AG04450 (cell line): ENCODE measurements around the gene MSI2. TPM values are rescaled to one million over a fixed set of nuclear protein-coding genes. Genes with fewer than 3 reads are reported as not detected.

ENCODE experiments used
- CTCF ChIA-PET: fragments of 300-600, 350-600 bp; formaldehyde crosslinking; extraction: SDS; loops from one replicate; lab custom pipeline; 2022; ENCODE audit warnings: antibody characterized with exemption, inconsistent platforms; lab: Charles Lee
- POLR2A ChIA-PET: fragments of 350-600 bp; formaldehyde crosslinking; extraction: SDS; loops from one replicate; lab custom pipeline; 2021; ENCODE audit warnings: antibody characterized with exemption, inconsistent platforms; lab: Yijun Ruan, JAX
- DNase-seq: peaks from one replicate; pipeline ENCODE4 v3.0.0-alpha.2; 2011; ENCODE audit warnings: low read depth, low spot score
- H3K27ac ChIP-seq: one replicate; pipeline ENCODE4 v1.5.1; 2012; ENCODE audit warnings: low read depth, low read length, control low read depth
- H3K27me3 ChIP-seq: one replicate; pipeline ENCODE4 v1.6.0; 2012; ENCODE audit warnings: low read length; ENCODE audit not compliant: control insufficient read depth, insufficient read depth
- H3K4me3 ChIP-seq: 2 replicates; pipeline ENCODE4 v1.5.1; 2011; ENCODE audit warnings: mild to moderate bottlenecking, low read depth, low read length, control low read depth
- H3K9me3 ChIP-seq: 2 replicates; pipeline ENCODE4 v1.5.1; 2012; ENCODE audit warnings: low read length; ENCODE audit not compliant: control insufficient read depth, insufficient read depth
- CTCF ChIP-seq: IDR thresholded peaks from 2 replicates; pipeline ENCODE4 v1.5.1; 2011; ENCODE audit warnings: low read depth, low read length, control low read depth, inconsistent platforms
- polyA plus RNA-seq: library from polyadenylated mRNA; depleted of rRNA; stranded (reverse); fragments of >200 nt; gene quantifications from 2 replicates; pipeline ENCODE4 v1.2.3, GENCODE V29; 2011

Gene MSI2
- polyA plus RNA-seq, 1 experiment: 26.2 TPM

DNA sequence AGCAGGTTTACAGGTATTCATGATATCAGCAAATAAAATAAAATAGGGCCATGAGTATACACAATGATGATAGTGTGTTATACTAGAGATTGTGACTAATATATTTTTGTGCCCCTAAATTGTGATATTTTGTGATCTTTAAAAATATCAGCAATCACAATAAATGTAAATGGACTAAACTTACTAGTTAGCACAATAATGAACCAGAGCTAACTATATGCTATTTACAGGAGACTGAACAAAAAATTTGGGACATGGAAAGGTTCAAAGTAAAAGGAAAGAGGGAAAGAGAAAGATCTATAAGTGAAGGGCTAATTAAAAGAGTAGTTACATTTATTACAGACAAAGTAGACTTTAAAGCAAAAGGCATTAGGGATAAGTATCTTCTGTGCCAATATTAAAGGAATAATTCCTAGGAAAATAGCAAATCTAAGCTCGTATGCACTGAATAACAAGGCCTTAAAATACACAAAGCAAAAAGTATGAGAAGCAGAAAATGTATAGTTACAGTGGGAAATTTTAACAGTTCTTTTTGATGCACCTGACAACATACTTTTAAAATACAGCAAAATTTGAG is 5.0 kb upstream of the MSI2 start:
- ChIA-PET POLR2A (no interaction called here), CTCF (interaction anchor here (1.0 to 2.1 kb wide), 3 partner anchors 8 to 421 kb away, joined by 4 to 10 read pairs (median 4); no protein-coding TSS in a partner anchor)
- H3K27me3 ChIP-seq: peaks cover 5% of the 10 kb centered on the region
- H3K27ac ChIP-seq: no peak overlapping the region
- H3K4me3 ChIP-seq: no peak overlapping the region
- no peaks in the 10 kb centered on the region; the same call in 1 of the 2 replicates for H3K9me3 ChIP-seq
- TF ChIP-seq CTCF: no peak
- DNase-seq: no peak

DNA sequence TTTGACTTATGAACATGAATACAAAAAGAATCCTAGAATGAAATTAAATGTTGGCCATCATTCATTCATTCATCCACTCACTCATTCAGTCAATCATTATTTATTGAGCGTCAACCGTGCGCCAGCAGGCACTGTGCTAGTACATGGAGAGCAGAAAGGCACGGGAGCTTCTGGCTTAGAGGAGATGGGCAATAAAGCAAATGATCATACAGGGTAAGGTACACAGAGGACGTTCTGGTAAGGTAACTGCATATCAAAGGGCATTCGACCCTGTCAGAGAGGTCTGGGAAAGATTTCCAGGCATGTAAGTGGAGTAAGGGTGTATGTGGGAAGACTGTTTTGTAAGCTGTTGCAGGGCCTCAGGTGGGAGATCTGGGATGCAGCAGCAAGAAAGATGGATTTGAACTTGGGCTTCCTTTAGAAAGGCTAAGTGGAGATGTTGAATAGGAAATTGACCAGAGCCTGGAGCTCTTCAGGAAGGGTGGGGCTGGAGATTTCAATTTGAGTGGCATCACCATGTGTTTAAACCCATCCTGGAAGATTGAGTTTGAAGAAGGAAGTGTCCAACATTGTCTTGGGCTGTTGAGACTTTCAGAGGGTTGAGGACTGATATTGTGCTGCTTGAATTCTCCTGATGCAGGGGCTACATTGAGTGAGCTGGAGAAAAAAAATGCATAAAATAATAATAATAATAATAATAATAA is 2.8 kb upstream of the MSI2 start:
- ChIA-PET CTCF (interaction anchor here (0.6 to 2.2 kb wide), 4 partner anchors 10 to 579 kb away, joined by 3 to 34 read pairs (median 8); no protein-coding TSS in a partner anchor), POLR2A (no interaction called here)
- Histone ChIP-seq H3K9me3 (no peaks in the 10 kb centered on the region; the same call in 1 of the 2 replicates), H3K27me3 (peaks cover 2% of the 10 kb centered on the region), H3K27ac (no peak overlapping the region), H3K4me3 (no peak overlapping the region)
- no peak for DNase-seq
- no peak for TF ChIP-seq CTCF

DNA sequence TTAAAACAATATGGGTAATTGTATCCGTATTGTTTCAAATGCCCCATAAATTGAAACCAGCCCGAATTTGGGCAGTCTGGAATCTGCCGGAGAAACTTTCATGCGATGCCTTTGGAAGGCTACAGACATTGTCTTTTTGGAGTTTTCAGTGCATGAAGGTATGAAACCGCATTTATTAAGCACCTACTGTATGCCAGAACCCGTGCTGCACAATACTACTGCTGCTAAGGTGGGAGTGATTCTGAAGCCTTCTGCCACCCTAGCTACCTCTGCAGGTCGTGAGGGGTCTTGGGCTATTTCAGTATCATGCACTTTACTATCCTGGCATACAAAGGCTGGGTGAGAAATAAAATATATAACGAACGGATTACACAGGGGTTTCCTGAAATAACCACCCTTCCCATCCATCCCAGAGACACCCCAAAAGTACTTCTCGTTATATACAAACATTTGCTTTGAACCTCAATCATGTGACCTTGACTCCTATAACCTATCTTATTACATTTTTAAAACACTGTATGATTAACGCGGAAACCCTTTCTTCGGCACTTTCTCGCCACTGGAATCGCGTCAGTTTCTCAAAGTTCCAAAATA is 1.0 kb upstream of the MSI2 start:
- no peak for TF ChIP-seq CTCF
- Histone ChIP-seq H3K9me3 (no peaks in the 10 kb centered on the region; the same call in 1 of the 2 replicates), H3K4me3 (peak overlapping the region; percentile 71), H3K27me3 (no peaks in the 10 kb centered on the region), H3K27ac (no peak overlapping the region)
- ChIA-PET CTCF (interaction anchor here (1.5 to 2.2 kb wide), 3 partner anchors 12 to 416 kb away, joined by 5 to 34 read pairs (median 11); no protein-coding TSS in a partner anchor), POLR2A (no interaction called here)
- no peak for DNase-seq

DNA sequence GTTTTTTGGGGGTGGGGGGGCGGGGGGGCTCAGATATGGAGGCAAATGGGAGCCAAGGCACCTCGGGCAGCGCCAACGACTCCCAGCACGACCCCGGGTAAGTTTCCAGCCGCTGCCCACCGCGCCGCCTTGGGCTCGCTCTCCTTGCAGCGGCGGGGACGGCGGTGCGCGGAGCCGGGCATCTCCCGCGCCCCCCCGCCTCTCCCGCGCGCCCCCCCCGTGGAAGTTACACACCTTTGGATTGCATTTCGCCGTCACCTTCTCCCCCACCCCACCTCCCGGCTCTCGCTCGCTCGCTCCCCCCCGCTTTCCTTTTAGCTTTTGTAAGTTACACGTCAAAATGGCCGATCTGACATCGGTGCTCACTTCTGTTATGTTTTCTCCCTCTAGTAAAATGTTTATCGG is 387 bp downstream of the MSI2 start:
- ChIA-PET CTCF (interaction anchor here (1.0 to 1.5 kb wide), 3 partner anchors 14 to 114 kb away, joined by 3 to 5 read pairs (median 4); no protein-coding TSS in a partner anchor), POLR2A (no interaction called here)
- Histone ChIP-seq H3K9me3 (no peaks in the 10 kb centered on the region; the same call in 1 of the 2 replicates), H3K27ac (no peak overlapping the region), H3K27me3 (no peaks in the 10 kb centered on the region), H3K4me3 (peak overlapping the region; percentile 71)
- no peak for DNase-seq
- TF ChIP-seq CTCF: no peak
